H1 (cell line): Measurements from ENCODE around the gene PTDSS2. TPM values are rescaled to one million over a fixed set of nuclear protein-coding genes. Genes with fewer than 3 reads are reported as not detected.

ENCODE experiments used
- BCL11A ChIP-seq, 2 experiments: IDR thresholded peaks; one replicate each; pipeline ENCODE4 v1.6.1; 2011; ENCODE audit warnings: low read depth in 2 of 2, low read length in 2 of 2, mild to moderate bottlenecking in 2 of 2
- CEBPB ChIP-seq: IDR thresholded peaks from 2 replicates; pipeline ENCODE4 v1.6.1; 2012; ENCODE audit warnings: low read depth, low read length
- POU5F1 ChIP-seq: IDR thresholded peaks from 2 replicates; pipeline ENCODE4 v1.6.1; 2011; ENCODE audit warnings: low read depth, mild to moderate bottlenecking, low read length, moderate library complexity
- RAD21 ChIP-seq, 2 experiments: IDR thresholded peaks in 1 of 2; conservative IDR thresholded peaks in 1 of 2; 2 replicates each; pipeline ENCODE4 v1.6.1; 2011; ENCODE audit warnings: low read depth in 2 of 2, low read length in 2 of 2, improper control_type of control experiment in 1 of 2, inconsistent platforms in 1 of 2, mild to moderate bottlenecking in 1 of 2, moderate library complexity in 1 of 2
- RBBP5 ChIP-seq: IDR thresholded peaks from 2 replicates; pipeline ENCODE4 v1.7.1; 2012; ENCODE audit warnings: low read depth, mild to moderate bottlenecking, inconsistent platforms, low read length, moderate library complexity, borderline replicate concordance
- polyA plus RNA-seq, 7 experiments: library from polyadenylated mRNA; depleted of rRNA in 3 of 7; stranded (reverse) in 5 of 7; unstranded in 2 of 7; fragments of >200 nt in 5 of 7; fragments of 200-250 nt in 2 of 7; gene quantifications; 1 replicate in 5 of 7; 2 replicates in 1 of 7; 4 replicates in 1 of 7; pipeline versions ENCODE4 v1.2.1 to v1.2.3, GENCODE V29; 2011 to 2013; ENCODE audit warnings: missing spikeins in 2 of 7, mixed read lengths in 2 of 7
- total RNA-seq: library from RNA; stranded (reverse); fragmentation: NEBNext Ultra II Directional; extraction: Animal tissue kit (Norgen Biotek cat#: 25700); gene quantifications from 2 replicates; pipeline ENCODE4 v1.2.1, GENCODE V29; 2021
- TF ChIP-seq, protein P1 (sequence below): IDR thresholded peaks from 2 replicates; pipeline ENCODE4 v1.6.1; 2012; ENCODE audit warnings: low read length, inconsistent platforms

PTDSS2 gene
- total and polyA plus RNA-seq, 2 of the 8 experiments (the other 6 are each of a cell fraction or from before 2014, with no cell fraction given): 48.7 to 68.2 TPM

DNA sequence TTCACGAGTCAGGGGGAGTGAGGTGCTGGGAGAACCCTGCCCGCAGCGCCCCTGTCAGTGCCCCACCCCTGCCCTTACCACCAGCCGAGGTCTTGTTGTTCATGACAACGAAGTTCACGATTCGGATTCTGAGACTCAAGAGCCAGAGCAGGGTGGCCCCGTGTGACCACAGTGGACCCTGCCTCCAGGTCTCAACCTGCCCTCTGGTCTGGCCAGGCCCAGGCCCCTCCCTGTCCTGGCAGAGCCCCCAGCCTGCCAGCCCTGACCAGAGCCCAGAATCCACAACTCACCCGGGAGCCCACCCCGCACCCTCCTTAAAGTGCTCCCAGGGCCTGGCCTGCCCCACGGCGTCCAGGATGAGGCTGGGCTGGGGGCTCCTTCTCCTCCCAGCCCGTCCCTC, 18.2 kb upstream of the PTDSS2 start (continued):
- TF ChIP-seq RAD21 (IDR thresholded peaks at IDR 0.05 in 1 of 2, conservative IDR thresholded peaks at IDR 0.05 in 1 of 2; ENCODE audit: low read depth in 2 of 2, low read length in 2 of 2) (no peak), CEBPB (no peak), BCL11A (IDR thresholded peaks at IDR 0.05; ENCODE audit: low read depth in 2 of 2, low read length in 2 of 2) (no peak), RBBP5 (no peak), POU5F1 (no peak)
- TF ChIP-seq, protein P1, sequence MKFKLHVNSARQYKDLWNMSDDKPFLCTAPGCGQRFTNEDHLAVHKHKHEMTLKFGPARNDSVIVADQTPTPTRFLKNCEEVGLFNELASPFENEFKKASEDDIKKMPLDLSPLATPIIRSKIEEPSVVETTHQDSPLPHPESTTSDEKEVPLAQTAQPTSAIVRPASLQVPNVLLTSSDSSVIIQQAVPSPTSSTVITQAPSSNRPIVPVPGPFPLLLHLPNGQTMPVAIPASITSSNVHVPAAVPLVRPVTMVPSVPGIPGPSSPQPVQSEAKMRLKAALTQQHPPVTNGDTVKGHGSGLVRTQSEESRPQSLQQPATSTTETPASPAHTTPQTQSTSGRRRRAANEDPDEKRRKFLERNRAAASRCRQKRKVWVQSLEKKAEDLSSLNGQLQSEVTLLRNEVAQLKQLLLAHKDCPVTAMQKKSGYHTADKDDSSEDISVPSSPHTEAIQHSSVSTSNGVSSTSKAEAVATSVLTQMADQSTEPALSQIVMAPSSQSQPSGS: no peak
